ENCODE data around the gene AACS. TPM values are rescaled to one million over a fixed set of nuclear protein-coding genes. Genes with fewer than 3 reads are reported as not detected.

AACS gene
- total and polyA plus RNA-seq, 10 of the 15 experiments (the other 5 are each of a cell fraction or from before 2014, with no cell fraction given): 10.1 to 34.0 (median 21.1) TPM

- no peak for TF ChIP-seq MLLT1 (IDR thresholded peaks at IDR 0.05)
- TF ChIP-seq NR2F1 (conservative IDR thresholded peaks at IDR 0.05): no peak
- TF ChIP-seq NFXL1 (IDR thresholded peaks at IDR 0.05; ENCODE audit: borderline replicate concordance): no peak
- no peak for TF ChIP-seq CREB1 (IDR thresholded peaks at IDR 0.05; ENCODE audit: low read depth)
- TF ChIP-seq NKRF (conservative IDR thresholded peaks at IDR 0.05): peak; percentile 70
- no peak for TF ChIP-seq SMC3 (IDR thresholded peaks at IDR 0.05; ENCODE audit: borderline replicate concordance, low read length)
- TF ChIP-seq SUPT20H (IDR thresholded peaks at IDR 0.05; ENCODE audit: borderline replicate concordance, control insufficient read depth, low read depth, low read length): no peak
- TF ChIP-seq TCF12 (IDR thresholded peaks at IDR 0.05; ENCODE audit: low read depth, low read length): no peak
- TF ChIP-seq MEF2A (IDR thresholded peaks at IDR 0.05; ENCODE audit: insufficient read depth, low read depth, low read length): no peak
- TF ChIP-seq PML (IDR thresholded peaks at IDR 0.05; ENCODE audit: low read length): no peak
- TF ChIP-seq ZNF207 (IDR thresholded peaks at IDR 0.05; ENCODE audit: borderline replicate concordance): no peak
- no peak for TF ChIP-seq REST (IDR thresholded peaks at IDR 0.05; ENCODE audit: low read depth, low read length)
- TF ChIP-seq BRCA1 (IDR thresholded peaks at IDR 0.05; ENCODE audit: low read depth, low read length): no peak
- TF ChIP-seq USF2 (IDR thresholded peaks at IDR 0.05; ENCODE audit: borderline replicate concordance, low read depth, low read length): no peak
- no peak for TF ChIP-seq RAD21 (IDR thresholded peaks at IDR 0.05; ENCODE audit: insufficient read depth, low read depth, low read length)
- no peak for TF ChIP-seq IRF3 (IDR thresholded peaks at IDR 0.05)
- TF ChIP-seq CBX5 (IDR thresholded peaks at IDR 0.05; ENCODE audit: low read depth): no peak
- TF ChIP-seq SREBF2 (IDR thresholded peaks at IDR 0.05; ENCODE audit: low read length): no peak
- no peak for TF ChIP-seq BACH1 (IDR thresholded peaks at IDR 0.05; ENCODE audit: borderline replicate concordance)
- no peak for TF ChIP-seq ZBED1 (IDR thresholded peaks at IDR 0.05; ENCODE audit: borderline replicate concordance)
- TF ChIP-seq JUND (IDR thresholded peaks at IDR 0.05; ENCODE audit: low read depth, low read length): no peak
Measured at GRCh38 chr12:125065021-125065918, at the start of gene AACS (continued).
